HUES64 (cell line): ENCODE measurements around the gene STX17.

Experiments used
- H3K27ac ChIP-seq: 2 replicates; pipeline ENCODE4 v1.7.0; 2013; ENCODE audit warnings: low read depth, low read length, inconsistent platforms
- H3K27me3 ChIP-seq: 2 replicates; pipeline ENCODE4 v1.6.1; 2013; ENCODE audit warnings: mild to moderate bottlenecking, low read length; ENCODE audit not compliant: insufficient read depth
- H3K36me3 ChIP-seq: 2 replicates; pipeline ENCODE4 v1.6.1; 2013; ENCODE audit warnings: mild to moderate bottlenecking, low read length; ENCODE audit not compliant: insufficient read depth
- H3K4me1 ChIP-seq: 2 replicates; pipeline ENCODE4 v1.6.1; 2013; ENCODE audit warnings: mild to moderate bottlenecking, low read length, moderate library complexity; ENCODE audit not compliant: insufficient read depth
- H3K4me3 ChIP-seq: 2 replicates; pipeline ENCODE4 v1.5.1; 2013; ENCODE audit warnings: mild to moderate bottlenecking, low read length, moderate library complexity
- H3K9ac ChIP-seq: 2 replicates; pipeline ENCODE4 v1.6.1; 2013; ENCODE audit warnings: mild to moderate bottlenecking, low read depth, low read length
- H3K9me3 ChIP-seq: 2 replicates; pipeline ENCODE4 v1.6.1; 2013; ENCODE audit warnings: low read depth, low read length; ENCODE audit not compliant: insufficient read depth
- WGBS: fragments of 150-250, 120-280 bp; methylation state at CpG from one replicate; pipeline ENCODE4 v1.1.7; 2013; ENCODE audit warnings: missing lambda C conversion rate; 5-methylcytosine and 5-hydroxymethylcytosine counted together

STX17 gene

DNA sequence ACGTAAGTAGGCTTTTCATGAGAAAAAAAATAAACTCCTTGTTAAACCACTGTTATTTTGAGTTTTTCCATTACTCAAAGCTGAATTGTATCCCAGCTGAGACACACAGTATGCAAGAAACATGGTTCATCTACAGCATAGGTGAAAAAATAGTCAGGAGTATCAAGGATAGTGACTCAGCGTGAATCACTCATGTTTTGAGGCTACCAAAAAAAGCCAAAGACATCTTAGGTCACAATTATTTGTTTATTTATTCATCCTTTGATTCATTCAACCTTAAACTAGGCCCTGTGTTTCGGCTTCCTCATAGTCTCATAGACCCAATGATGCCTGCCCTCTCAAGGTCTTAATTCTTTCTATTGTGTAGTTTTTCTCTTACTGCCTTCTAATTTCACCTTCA lies 32.9 kb upstream of the STX17 start:
- H3K9me3 ChIP-seq, result no peaks in the 10 kb centered on the region
- H3K4me1 ChIP-seq, result no peaks in the 10 kb centered on the region
- H3K27ac ChIP-seq, result no peak overlapping the region
- H3K36me3 ChIP-seq, result no peaks in the 10 kb centered on the region
- 90% methylated on average over 3 of the region's 3 CpGs for WGBS
- no peak overlapping the region for H3K9ac ChIP-seq
- H3K4me3 ChIP-seq, result no peak overlapping the region
- no peaks in the 10 kb centered on the region for H3K27me3 ChIP-seq

GRCh38 chr9:99873943-99874584 lies 32.4 kb upstream of the STX17 start:
- 96% methylated on average over 1 of the region's 4 CpGs for WGBS
- H3K4me3 ChIP-seq, result no peak overlapping the region
- H3K9ac ChIP-seq, result no peak overlapping the region
- no peak overlapping the region for H3K27ac ChIP-seq
- no peaks in the 10 kb centered on the region for H3K36me3 ChIP-seq
- H3K9me3 ChIP-seq, result no peaks in the 10 kb centered on the region
- H3K4me1 ChIP-seq, result no peaks in the 10 kb centered on the region
- H3K27me3 ChIP-seq, result no peaks in the 10 kb centered on the region

DNA sequence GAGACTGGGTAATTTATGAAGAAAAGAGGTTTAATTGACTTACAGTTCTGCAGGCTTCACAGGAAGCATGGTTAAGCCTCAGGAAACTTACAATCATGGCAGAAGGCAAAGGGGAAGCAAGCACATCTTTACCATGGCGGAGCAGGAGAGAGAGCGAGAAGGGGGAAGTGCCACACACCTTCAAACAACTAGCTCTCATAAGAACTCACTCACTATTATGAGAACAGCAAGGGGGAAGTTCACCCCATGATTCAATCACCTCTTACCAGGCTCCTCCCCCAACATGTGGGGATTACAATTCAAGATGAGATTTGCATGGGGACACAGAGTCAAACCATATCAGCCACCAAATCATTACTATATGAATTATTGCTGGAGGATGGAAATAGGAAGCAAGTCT lies 30.3 kb upstream of the STX17 start:
- Histone ChIP-seq H3K4me3 (no peak overlapping the region), H3K36me3 (no peaks in the 10 kb centered on the region), H3K27ac (no peak overlapping the region), H3K27me3 (no peaks in the 10 kb centered on the region), H3K9me3 (no peaks in the 10 kb centered on the region), H3K9ac (no peak overlapping the region), H3K4me1 (no peaks in the 10 kb centered on the region)
- WGBS, result 86% methylated on average over 2 of the region's 2 CpGs

DNA sequence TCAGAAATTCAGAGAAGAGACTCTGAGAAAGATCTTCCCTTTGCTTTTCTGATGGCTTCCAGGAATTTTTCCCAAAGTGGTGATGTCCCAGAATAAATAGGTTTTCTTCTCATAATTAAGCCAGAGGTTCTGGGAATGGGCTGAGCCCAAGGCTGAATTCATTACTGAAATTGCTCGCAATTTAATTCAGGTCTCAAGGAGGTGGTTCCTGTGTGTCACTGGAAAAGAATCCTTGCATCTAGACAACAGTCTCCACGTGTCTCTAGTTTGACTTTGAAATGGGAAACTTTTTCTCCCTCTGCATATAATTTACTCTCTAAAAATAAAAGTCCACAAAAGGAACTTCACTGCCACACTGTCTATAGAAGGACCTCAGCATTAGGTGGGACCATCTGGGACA lies 27.8 kb upstream of the STX17 start:
- no peaks in the 10 kb centered on the region for H3K9me3 ChIP-seq
- no peaks in the 10 kb centered on the region for H3K27me3 ChIP-seq
- H3K9ac ChIP-seq, result no peak overlapping the region
- H3K4me3 ChIP-seq, result no peak overlapping the region
- WGBS, result 60% methylated on average over 2 of the region's 2 CpGs
- H3K4me1 ChIP-seq, result no peaks in the 10 kb centered on the region
- H3K36me3 ChIP-seq, result no peaks in the 10 kb centered on the region
- H3K27ac ChIP-seq, result no peak overlapping the region

- H3K36me3 ChIP-seq, result no peaks in the 10 kb centered on the region
- no peaks in the 10 kb centered on the region for H3K27me3 ChIP-seq
- no peaks in the 10 kb centered on the region for H3K4me1 ChIP-seq
- H3K9me3 ChIP-seq, result no peaks in the 10 kb centered on the region
- H3K27ac ChIP-seq, result no peak overlapping the region
- no peak overlapping the region for H3K4me3 ChIP-seq
- no peak overlapping the region for H3K9ac ChIP-seq
These were observed 24.7 kb upstream of the STX17 start for GRCh38 chr9:99881769-99882168.

GRCh38 chr9:99885747-99886146 lies 20.7 kb upstream of the STX17 start:
- no peaks in the 10 kb centered on the region for H3K4me1 ChIP-seq
- H3K27me3 ChIP-seq, result no peaks in the 10 kb centered on the region
- no peaks in the 10 kb centered on the region for H3K36me3 ChIP-seq
- H3K9ac ChIP-seq, result no peak overlapping the region
- no peak overlapping the region for H3K4me3 ChIP-seq
- H3K27ac ChIP-seq, result no peak overlapping the region
- WGBS, result 92% methylated on average over 1 of the region's 1 CpG
- no peaks in the 10 kb centered on the region for H3K9me3 ChIP-seq

DNA sequence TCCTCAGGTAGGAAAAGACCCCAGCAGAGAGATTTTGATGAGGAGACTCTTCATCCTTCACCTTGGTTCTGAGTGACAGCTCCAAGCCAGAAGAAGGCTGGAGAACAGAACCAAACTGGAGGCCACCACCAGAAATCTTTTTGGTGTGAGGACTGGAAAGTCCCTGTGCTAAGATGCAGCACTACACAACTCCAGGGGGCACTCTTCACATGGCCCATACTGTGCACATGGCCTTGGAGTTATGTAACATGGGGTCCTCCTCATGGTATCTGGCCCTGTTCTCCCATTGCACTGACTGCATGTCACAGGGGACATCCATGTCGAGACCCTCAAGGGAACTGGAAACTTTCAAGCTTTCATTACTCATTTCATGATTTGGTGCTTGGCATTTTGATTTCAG lies 17.3 kb upstream of the STX17 start:
- Histone ChIP-seq H3K9ac (no peak overlapping the region), H3K4me1 (peaks cover 7% of the 10 kb centered on the region), H3K36me3 (no peaks in the 10 kb centered on the region), H3K4me3 (no peak overlapping the region), H3K27me3 (no peaks in the 10 kb centered on the region; the same call in 1 of the 2 replicates), H3K27ac (no peak overlapping the region), H3K9me3 (no peaks in the 10 kb centered on the region)
- WGBS, result 88% methylated on average over 1 of the region's 1 CpG

GRCh38 chr9:99894826-99895225 lies 11.6 kb upstream of the STX17 start:
- Histone ChIP-seq H3K27ac (no peak overlapping the region), H3K4me1 (peaks cover 7% of the 10 kb centered on the region), H3K4me3 (no peak overlapping the region), H3K9ac (no peak overlapping the region), H3K9me3 (no peaks in the 10 kb centered on the region), H3K36me3 (no peaks in the 10 kb centered on the region), H3K27me3 (no peaks in the 10 kb centered on the region; the same call in 1 of the 2 replicates)
- 54% methylated on average over 2 of the region's 2 CpGs for WGBS

GRCh38 chr9:99895510-99895909 lies 10.9 kb upstream of the STX17 start:
- Histone ChIP-seq H3K4me1 (peaks cover 7% of the 10 kb centered on the region), H3K9me3 (no peaks in the 10 kb centered on the region), H3K4me3 (no peak overlapping the region), H3K9ac (no peak overlapping the region), H3K27me3 (no peaks in the 10 kb centered on the region; the same call in 1 of the 2 replicates), H3K27ac (no peak overlapping the region), H3K36me3 (no peaks in the 10 kb centered on the region)
- WGBS, result 95% methylated on average over 6 of the region's 6 CpGs

DNA sequence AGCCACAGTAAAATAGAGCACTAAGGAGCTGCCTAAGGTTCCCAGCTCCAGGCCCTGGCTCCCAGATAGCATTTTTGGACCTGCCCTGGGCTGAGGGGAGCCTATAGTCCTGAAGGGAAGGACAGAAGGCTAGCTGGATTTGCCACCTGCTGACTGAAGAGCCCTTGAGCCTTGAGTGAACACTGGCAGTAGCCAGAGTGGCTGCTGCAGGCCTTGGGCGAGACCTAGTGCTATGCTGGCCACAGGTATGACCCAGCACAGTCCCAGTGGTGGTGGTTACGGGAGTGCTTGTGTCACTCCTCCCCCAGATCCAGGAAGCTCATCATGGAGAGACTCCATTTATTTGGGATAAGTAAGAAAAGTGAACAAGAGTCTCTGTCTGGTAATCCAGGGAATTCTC lies 10.3 kb upstream of the STX17 start:
- H3K4me3 ChIP-seq, result no peak overlapping the region
- no peaks in the 10 kb centered on the region for H3K36me3 ChIP-seq
- H3K9me3 ChIP-seq, result no peaks in the 10 kb centered on the region
- H3K9ac ChIP-seq, result no peak overlapping the region
- no peak overlapping the region for H3K27ac ChIP-seq
- H3K27me3 ChIP-seq, result no peaks in the 10 kb centered on the region; the same call in 1 of the 2 replicates
- WGBS, result 99% methylated on average over 2 of the region's 2 CpGs
- peaks cover 7% of the 10 kb centered on the region for H3K4me1 ChIP-seq

GRCh38 chr9:99903393-99903792 lies 3.1 kb upstream of the STX17 start:
- Histone ChIP-seq H3K27ac (no peak overlapping the region), H3K9ac (no peak overlapping the region), H3K27me3 (no peaks in the 10 kb centered on the region), H3K4me1 (peaks cover 4% of the 10 kb centered on the region; the same call in 1 of the 2 replicates), H3K4me3 (no peak overlapping the region), H3K9me3 (no peaks in the 10 kb centered on the region), H3K36me3 (no peaks in the 10 kb centered on the region)
- 93% methylated on average over 1 of the region's 1 CpG for WGBS

DNA sequence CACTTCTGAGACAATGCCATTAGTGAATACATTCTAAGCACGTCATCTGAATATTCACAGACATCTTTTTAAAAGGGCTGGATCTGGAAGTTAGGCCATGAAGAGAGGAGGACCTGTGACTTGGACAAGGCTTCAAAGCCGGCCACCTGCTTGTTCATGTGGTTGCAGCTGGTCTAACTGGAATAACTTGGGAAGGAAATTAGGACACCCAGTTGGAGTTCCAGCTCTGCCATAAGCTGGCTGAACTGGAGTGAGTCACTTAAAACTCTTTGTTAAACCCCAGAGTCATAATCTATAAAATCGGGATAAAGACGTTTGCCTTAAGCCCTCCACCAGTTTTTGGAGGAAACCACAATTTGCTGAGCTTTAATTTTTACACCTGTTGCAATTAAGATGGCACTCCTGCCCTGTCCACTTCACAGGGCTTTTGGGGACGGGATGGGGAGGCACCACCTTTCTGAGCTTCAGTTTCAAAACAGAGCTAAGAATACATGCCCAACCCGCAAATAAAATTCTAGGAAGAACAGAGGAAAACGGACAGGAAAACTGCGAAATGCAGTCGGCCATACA lies 536 bp upstream of the STX17 start:
- Histone ChIP-seq H3K9me3 (no peaks in the 10 kb centered on the region), H3K36me3 (no peaks in the 10 kb centered on the region), H3K27me3 (no peaks in the 10 kb centered on the region), H3K27ac (no peak overlapping the region), H3K9ac (peak overlapping the region; percentile 48), H3K4me1 (peaks cover 4% of the 10 kb centered on the region; the same call in 1 of the 2 replicates), H3K4me3 (peak overlapping the region; percentile 85)
- WGBS, result 53% methylated on average over 9 of the region's 9 CpGs
